NCI-H2107 (cell line): ENCODE results near the gene MXRA8.
"Not testable (repeated sequence)": the region's sequence is repeated elsewhere in the genome, so short reads cannot be mapped to it uniquely, and the experiment has no call there.

Source experiments
- DNase-seq: peaks from one replicate; lab custom pipeline; 2025; lab: John Stamatoyannopoulos, UW

MXRA8 gene

DNA sequence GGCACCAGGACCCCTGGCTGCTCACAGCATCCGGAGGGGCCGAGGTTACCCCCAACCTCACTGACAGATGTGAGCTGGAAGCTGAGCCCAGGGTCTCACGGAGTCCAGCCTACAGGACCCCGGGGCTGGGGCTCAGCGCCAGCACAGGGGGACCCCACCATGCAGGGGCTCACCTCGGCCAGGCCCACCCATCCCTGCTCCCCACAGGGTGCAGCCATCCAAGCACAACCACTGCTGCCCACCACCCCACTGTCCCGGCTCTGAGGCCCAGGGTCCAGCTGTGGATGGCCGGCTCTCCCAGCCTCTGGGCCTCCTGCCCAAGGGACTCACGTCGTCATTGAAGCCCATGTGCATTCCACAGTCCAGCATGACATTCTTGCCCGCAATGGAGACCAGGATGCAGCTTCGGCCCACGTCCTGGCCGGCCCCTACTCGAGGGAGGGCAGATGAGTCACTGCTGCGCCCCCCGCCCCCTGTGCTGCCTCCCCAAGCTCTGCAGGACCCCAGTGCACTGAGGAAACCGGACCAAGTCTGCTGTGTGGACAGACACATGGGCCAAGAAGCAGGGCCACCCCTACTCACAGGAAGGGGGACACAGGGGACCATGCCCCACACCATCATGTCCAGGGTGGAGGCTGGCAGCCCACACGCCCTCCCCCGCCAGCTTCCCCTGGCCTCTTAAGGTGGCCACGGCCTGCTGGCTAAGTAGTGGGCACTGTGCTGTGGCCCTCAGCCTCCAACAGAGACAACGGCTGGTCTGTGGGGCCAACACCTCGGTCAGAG is 37.5 kb downstream of the MXRA8 start:
- no peak for DNase-seq

DNA sequence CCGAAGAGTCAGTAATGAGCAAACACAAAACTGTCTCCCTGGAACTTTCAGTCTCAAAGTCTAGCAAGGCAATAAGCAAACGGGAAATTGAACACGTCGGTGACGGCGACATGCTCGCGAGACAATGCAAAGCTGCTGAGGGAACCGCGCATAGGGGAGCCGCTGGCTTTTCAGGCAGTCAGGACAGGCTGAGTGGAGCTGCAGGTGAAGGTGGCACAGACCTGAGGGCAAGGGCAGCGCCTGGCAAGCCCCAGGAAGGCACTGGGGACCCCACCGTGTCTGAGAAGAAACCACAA is 38.8 kb downstream of the MXRA8 start:
- no peak for DNase-seq

DNA sequence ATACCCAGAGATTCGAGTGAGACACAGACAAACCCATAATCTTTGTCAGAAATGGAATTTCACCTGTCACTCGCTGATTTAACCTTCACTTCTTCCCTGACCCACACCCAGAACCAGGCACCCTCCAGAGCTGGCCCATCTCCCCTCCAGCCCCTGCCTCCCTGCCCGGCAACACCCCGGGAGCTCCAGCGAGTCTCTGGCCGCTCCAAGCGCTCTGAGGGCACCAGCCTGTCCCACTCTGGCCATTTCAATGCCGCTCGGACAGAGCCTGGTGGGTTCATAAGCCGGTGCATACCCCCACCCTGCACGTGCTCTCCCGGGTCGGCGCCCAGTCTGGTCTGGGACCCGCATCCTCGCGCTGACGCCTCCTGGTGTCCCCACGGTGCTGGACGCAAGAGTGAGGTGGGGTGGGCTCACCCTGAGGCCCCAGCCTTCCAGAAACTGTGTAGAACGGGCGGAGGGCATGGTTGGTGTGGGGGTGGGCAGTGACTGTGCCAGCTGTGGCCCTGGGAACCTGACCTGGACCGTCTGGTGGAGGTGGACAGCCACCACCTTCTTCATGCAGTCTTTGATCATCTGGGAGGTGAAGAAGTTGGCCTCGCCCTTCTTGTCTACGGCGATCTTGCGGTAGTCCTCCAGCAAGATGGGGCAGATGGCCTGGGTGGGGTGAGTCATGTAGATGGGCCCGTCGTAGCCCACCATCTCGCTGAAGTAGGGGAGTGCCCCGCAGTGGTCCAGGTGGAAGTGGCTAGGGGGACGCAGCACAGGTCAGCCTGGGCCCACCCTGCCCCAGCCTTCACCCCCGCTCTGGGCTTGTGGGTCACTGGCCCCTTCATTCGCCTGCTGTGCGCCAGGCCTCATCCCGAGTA is 39.3 kb downstream of the MXRA8 start:
- DNase-seq: no peak

DNA sequence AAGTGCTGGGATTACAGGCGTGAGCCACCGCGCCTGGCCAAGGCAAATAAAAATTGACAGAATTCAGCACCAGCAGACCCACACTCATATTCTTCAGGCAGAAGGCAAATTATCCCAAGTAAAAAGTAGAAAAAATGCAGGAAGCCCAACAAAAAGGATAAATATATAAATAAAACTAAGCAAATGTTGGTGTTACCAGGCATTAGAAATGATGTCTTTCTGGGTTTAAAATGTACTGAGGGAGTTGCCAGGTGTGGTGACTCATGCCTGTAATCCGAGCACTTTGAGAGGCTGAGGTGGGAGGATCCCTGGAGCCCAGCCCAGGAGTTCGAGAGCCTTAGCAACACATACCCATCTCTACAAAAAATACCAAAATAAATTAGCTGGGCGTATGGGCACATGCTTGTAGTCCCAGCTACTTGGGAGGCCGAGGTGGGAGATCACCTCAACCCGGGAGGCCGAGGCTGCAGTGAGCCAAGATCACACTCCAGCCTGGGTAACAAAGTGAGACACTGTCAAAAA is 40.2 kb downstream of the MXRA8 start:
- no peak for DNase-seq

DNA sequence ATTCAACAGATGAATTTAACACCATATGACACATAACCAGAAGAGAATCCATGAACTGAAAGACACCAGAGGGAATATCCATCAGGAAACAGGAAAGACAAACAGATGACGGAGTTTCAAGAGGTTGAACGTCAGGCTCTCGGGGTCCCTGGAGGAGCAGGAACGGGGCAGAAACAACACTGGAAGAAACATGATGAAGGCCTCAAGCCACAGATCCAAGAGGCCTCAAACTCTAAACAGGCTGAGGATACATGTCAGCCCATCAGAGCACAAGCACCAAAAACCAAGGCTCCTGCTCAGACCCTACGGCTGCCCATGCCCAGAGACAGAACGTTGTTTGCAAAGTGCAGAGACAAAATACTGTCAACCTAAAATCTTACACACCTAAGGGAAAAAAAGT is 40.9 kb downstream of the MXRA8 start:
- no peak for DNase-seq

DNA sequence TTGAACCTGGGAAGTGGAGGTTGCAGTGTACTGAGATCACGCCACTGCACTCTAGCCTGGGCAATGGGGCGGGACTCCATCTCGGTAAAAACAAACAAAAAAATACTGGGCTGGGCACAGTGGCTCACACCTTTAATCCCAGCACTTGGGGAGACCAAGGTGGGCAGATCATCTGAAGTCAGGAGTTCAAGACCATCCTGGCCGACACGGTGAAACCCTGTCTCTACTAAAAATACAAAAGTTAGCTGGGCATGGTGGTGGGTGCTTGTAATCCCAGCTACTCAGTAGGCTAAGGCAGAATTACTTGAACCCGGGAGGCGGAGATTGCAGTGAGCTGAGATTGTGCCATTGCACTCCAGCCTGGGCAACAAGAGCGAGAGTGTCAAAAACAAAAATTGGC is 42.2 kb downstream of the MXRA8 start:
- DNase-seq: not testable (repeated sequence)

DNA sequence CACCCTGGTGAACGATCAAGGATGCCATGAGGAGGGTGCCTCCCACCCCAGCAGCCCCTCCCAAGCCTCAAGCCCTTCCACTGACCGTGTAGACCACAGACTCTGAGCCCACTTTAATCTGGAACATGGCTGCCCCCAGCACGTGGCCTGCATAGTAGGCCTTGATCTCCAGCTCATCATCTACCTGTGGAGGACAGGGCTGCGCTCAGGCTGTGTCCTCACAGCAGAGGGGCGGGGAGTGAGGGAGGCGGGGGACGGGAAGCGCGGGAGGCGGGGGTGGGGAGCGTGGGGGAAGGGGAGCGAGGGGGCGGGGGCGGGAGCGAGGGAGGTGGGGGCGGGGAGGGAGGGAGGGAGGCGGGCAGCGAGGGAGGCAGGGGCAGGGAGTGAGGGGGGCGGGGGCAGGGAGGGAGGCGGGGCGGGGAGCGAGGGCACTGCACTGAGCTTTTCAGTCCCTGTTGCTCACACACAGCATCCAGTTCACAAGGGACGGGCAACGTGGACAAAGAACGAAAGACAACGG is 42.9 kb downstream of the MXRA8 start:
- DNase-seq: no peak

DNA sequence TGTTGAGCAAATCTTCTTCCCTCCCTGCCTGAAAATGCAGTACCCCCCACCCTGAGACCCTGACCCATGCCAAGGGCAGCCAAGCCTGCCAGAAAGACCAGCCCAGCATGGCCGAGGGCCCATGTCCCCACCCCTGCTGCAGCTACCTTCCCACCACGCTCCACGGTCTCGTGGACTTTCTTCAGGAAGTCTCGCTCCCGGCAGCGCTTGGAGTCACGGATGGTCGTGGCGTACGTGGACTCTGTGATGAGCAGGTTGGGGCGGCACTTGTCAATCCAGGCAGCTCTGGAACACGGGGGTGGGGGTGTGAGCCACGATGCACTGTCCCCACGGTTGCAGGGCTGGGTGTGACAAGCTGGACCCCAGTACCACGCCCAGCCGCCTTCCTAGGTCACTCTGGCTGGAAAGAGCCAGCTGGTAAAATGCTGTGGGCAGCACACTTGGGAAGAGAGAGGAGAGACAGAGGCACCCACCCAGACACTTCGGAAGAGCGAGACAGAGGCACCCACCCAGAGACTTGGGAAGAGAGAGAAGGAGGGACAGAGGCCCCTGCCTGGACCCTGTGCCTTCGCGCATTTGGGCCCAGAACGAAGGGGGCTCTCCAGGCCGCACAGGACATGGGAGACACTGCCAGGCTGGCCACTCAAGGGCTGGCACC is 43.5 kb downstream of the MXRA8 start:
- DNase-seq: no peak

DNA sequence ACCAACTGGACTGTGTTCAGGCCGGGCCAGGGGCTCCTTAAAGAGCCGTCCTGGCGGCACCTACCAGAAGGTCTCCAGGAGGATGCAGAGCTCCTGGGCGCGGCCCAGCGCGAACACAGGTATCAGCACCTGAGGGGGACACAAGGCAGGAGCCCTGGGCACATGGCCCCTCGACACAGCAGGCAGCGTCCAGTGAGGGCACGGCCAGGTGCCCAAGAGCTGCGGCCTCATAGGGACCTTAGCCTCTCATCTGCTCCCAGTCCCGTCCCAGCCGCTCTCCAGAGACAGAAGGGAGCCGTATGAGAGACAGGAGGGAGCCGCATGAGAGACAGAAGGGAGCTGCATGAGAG is 44.1 kb downstream of the MXRA8 start:
- no peak for DNase-seq

DNA sequence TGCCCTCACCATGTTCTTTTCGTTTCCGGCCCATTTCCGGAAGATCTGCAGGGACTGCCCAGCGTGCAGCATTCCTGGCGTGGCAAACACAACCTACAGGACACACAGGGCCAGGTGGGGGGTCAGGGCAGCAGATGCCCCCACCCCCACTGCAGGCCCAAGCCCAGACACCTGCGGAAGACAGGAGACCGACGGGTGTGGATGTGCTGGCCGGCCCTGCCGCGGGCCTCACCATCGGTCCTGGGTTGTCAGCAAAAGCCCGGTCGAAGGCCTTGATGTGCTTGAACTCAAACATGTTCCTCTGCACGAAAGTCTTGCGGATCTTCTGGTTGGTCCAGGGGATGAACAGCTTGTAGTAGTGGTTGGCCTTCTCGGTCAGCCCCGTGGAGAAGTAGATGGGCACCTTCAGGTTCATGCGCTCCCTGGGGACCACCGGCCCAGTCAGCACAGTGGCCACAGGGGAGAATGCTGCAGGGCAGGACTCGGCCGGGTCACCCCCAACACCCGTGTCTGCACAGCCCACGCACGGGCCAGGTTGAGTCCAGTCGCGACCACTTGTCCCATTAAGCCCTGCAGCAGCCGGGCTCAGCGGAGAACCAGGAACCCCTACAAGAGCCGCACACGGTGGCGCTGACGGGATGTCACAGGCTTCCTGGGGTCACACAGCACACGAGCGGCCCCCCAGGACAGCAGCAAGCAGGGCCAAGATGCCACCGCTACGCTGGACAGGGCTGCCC is 44.7 kb downstream of the MXRA8 start:
- DNase-seq: no peak

DNA sequence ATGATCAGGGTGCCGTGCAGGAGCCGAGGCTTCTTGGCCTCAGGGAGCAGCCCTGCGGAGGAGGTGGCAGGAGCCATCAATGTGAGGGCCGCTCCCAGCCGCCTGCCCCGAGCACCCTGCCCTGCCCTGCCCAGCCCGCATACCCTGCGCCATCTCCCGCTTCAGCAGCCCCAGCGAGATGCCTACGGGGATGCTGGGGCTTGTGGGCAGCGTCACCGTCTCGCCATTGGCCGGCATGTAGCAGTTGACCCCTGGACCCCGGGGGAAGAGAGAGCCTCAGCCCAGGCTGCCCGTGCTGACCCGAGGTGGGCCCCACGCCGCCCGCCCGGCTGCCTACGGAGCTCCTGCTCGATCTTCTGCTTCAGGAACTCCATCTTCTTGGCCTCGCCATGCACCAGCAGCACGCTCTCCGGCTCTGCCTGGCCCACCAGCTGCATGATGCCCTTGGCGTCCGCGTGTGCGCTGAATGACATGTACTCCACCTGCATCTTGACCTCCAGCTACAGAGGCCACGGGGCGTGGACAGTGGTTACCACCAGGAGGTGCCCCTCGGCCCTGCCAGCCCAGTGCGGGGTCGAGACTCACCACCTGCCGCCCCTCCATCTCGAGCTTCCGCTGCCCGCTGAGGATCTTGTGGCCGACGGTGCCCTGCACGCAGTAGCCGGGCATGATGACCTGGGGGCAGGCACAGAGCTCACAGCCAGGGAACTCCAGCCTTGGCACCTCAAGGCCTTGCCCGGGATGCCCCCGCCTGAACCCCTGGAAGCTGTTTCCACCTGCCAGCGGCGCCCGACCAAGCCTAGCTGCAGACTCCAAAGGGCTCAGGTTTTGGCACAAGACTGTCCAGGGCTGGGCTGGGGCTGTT is 45.7 kb downstream of the MXRA8 start:
- no peak for DNase-seq

DNA sequence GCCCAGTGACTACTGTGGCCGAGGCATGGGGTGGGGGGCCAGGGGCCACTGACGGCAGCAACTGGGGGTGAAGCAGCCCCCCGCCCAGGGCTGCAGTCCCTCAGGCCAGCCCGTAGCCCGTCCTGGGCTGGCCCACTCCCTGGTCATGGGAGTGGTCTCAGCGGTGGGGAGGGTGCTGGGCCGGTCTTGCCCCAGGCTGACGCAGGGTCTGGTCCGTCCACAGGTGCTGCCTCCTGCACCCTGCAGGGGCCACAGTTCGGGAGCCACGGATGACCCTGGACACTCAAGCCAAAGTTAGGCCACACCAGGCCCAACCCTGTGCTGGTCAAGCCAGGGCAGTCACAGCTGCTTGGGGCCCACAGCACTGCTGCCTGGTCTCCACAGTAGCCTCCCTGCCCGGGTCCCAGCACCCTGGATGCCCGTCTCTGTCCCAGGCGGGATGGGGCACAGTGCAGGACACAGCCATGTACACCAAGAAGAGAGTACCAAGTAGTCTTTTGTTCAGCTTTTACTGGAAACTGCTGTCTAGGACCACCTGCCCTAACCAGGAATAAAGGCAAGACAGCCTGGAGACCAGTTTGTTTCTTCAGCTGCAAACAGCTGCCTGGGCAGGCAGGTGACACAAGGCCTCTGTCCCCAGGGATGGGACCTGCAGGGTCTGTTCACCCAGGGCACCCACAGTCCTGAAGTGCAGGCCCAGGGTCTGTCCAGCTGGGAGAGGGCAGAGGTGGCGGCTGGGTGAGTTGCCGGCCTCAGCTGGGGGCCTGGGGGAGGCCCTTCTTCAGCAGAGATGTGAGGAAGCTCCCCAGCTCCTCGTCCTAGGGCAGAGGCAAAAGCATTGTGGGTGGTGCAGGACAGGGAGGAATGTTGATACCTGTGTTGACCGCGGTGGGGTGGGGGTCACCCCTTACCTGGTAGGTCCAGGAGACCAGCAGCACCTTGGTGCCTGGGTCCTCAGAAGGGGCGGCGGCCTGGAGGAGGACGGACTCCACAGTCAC is 46.9 kb downstream of the MXRA8 start:
- DNase-seq: no peak

DNA sequence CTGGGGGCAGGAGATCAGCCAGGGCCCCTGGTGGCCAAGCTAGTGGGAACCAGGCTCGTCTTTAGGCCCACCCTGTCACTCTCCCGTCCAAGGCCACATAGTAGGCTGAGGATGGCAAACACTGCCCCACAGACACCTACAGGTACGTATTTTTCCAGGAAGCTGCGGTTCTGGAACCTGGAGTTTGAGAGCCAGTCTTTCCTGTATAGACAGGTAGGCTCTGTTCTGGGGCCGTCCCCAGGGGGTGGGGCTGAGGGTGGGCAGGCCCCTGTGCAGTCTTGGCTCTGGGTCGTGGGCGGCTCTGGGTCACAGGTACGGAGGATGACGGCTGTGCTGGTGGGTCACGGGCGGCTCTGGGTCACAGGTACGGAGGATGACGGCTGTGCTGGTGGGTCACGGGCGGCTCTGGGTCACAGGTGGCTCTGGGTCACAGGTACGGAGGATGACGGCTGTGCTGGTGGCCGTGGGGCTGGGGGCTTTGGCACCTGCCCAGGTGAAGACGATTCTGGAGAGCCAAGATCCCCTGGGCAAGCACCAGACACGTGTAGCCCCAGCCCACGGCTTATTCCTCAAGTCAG is 47.8 kb downstream of the MXRA8 start:
- no peak for DNase-seq

DNA sequence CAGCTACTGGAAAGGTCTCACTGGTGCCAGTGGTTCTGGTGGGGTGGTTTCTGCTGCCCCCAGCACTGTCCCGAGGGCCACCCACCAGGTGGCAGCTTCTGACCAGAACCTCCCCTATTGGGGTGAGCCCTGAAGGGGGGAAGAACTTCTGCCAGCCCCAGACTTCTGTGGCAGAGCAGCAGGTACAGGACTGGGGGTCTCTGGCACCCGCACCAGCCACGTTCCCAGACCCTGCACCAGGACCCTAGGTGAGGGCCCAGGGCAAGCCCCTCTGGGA is 48.3 kb downstream of the MXRA8 start:
- DNase-seq: no peak

DNA sequence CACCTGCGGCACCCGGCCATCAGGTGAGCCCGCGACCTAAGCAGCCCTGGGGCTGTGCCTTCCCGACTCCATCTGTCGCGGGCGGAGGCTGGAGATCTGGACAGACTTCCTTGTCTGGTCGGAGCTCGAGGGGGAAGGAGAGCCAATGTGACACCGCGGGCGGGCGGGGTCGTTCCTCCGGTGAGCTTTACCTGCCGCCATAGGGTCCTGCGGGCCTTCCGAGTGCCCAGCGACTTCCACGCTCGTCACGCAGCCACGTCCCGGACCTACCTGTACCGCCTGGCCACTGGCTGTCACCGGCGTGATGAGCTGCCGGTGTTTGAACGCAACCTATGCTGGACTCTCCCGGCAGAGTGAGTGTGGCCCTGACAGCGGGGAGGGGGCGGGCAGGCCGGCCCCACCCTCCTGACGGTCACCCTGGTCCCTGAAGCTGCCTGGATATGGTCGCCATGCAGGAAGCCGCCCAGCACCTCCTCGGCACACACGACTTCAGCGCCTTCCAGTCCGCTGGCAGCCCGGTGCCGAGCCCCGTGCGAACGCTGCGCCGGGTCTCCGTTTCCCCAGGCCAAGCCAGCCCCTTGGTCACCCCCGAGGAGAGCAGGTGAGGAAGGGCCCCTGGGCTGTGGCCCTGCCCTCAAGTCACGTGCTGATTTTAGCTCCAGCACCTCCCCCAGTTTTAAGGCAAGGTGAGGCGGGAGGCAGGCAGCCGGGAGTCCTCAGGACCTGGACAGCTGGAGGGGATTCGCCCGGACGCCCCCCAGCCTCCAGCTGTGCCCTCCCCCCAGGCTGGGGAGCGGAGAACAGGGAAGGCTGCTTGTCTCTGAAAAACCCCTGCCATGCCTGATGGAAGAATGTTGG is 48.9 kb downstream of the MXRA8 start:
- DNase-seq: no peak

DNA sequence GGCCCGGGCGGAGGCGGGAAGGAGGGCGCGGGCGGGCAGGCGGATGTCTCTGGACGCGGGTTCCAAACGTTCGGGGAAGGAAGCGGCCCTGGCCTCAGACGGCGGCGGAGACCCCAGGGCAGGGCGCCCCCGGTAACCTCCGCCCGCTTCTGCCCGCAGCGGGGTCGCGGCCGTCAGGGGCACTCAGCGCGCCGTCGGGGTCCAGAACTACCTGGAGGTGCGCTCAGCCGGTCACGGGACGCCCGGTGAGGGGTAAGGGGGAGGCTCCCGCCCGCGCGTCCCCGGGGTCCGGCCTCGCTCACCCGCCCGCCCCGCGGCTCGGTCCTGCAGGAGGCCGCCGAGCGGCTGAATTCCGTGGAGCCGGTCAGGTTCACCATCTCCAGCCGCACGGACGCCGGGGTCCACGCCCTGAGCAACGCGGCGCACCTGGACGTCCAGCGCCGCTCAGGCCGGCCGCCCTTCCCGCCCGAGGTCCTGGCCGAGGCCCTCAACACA is 49.6 kb downstream of the MXRA8 start:
- DNase-seq: no peak

DNA sequence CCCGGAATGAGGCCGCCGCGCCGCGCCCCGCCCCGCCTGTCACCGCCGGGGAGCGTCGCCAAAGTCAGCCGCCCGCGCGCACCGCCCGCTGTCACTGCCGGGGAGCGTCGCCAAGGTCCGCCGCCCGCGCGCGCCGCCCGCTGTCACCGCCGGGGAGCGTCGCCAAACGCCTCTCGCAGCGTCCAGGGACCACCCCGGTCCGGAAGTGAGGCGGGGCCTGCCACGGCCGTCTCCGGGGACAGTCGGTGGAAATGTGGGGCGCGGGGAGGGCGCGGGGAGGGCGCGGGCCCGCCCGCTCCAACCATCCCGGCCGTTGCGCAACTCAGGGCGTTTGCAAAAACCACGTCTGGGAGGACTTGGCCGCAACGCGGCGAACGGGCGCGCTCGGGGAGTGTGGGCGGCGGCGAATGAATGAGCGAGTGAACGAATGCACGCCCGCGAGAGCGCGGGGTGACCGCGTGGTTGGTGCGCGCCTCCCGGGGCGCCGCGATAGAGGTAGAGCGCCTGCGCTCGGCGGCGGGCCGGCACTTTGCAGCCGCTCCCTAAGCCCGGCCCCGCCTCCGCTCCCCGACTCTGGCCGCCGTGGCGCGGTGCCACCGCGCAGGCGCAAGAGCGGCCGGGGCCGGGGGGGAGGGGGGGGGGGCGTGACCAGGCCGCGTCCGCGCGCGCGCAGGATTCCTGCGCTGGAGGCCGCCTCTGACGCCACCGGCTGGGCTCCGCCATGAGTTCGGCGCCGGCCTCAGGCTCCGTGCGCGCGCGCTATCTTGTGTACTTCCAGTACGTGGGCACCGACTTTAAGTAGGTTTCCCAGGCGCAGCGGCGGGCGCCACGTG is 50.2 kb downstream of the MXRA8 start, which contains the start of the genes ACAP3 and PUSL1:
TSS of gene ACAP3 (minus strand) at position 8 of the 833 bp plus-strand sequence. CDS start 115 bp downstream, outside the sequence.
TSS of gene PUSL1 (plus strand) at position 675 of the 833 bp plus-strand sequence. CDS start at position 722, 47 bp downstream.
- DNase-seq: no peak
